Neuron (in vitro differentiated cells): ENCODE data around the gene ZNF76.

ENCODE experiments used
- H2AFZ ChIP-seq: one replicate; pipeline ENCODE4 v1.6.1; 2013; ENCODE audit warnings: low read depth, mild to moderate bottlenecking, inconsistent platforms, low read length, moderate library complexity
- H3K27me3 ChIP-seq: one replicate; pipeline ENCODE4 v1.6.1; 2013; ENCODE audit warnings: low read length; ENCODE audit not compliant: insufficient read depth
- H3K36me3 ChIP-seq: one replicate; pipeline ENCODE4 v1.6.1; 2013; ENCODE audit warnings: low read length; ENCODE audit not compliant: insufficient read depth
- H3K4me1 ChIP-seq: one replicate; pipeline ENCODE4 v1.6.1; 2013; ENCODE audit warnings: low read length; ENCODE audit not compliant: insufficient read depth
- H3K4me3 ChIP-seq: 2 replicates; pipeline ENCODE4 v1.5.1; 2013; ENCODE audit warnings: mild to moderate bottlenecking, low read length, moderate library complexity
- H3K9me3 ChIP-seq: one replicate; pipeline ENCODE4 v1.6.1; 2013; ENCODE audit warnings: low read length

The ZNF76 gene

GRCh38 chr6:35223396-35223795, 36.1 kb upstream of the ZNF76 start:
- Histone ChIP-seq H2AFZ (no peak overlapping the region), H3K4me3 (no peak overlapping the region), H3K4me1 (peaks cover 6% of the 10 kb centered on the region), H3K27me3 (no peaks in the 10 kb centered on the region), H3K9me3 (no peaks in the 10 kb centered on the region), H3K36me3 (peaks cover 27% of the 10 kb centered on the region)

GRCh38 chr6:35224720-35225119, 34.8 kb upstream of the ZNF76 start:
- Histone ChIP-seq H3K9me3 (no peaks in the 10 kb centered on the region), H3K4me1 (peaks cover 2% of the 10 kb centered on the region), H3K4me3 (no peak overlapping the region), H3K27me3 (no peaks in the 10 kb centered on the region), H2AFZ (no peak overlapping the region), H3K36me3 (peaks cover 27% of the 10 kb centered on the region)

- H3K4me1 ChIP-seq = no peaks in the 10 kb centered on the region
- H3K27me3 ChIP-seq = no peaks in the 10 kb centered on the region
- H3K9me3 ChIP-seq = peaks cover 10% of the 10 kb centered on the region
- H3K36me3 ChIP-seq = peaks cover 48% of the 10 kb centered on the region
- H2AFZ ChIP-seq = no peak overlapping the region
- H3K4me3 ChIP-seq = no peak overlapping the region
Observed at GRCh38 chr6:35228481-35228880, 31.1 kb upstream of the ZNF76 start.

GRCh38 chr6:35229304-35229703, 30.2 kb upstream of the ZNF76 start:
- Histone ChIP-seq H3K36me3 (peaks cover 51% of the 10 kb centered on the region), H3K9me3 (peaks cover 13% of the 10 kb centered on the region), H3K4me3 (no peak overlapping the region), H3K4me1 (no peaks in the 10 kb centered on the region), H3K27me3 (no peaks in the 10 kb centered on the region), H2AFZ (no peak overlapping the region)

GRCh38 chr6:35230498-35230897, 29.0 kb upstream of the ZNF76 start:
- H3K4me1 ChIP-seq = no peaks in the 10 kb centered on the region
- H2AFZ ChIP-seq = no peak overlapping the region
- H3K36me3 ChIP-seq = peaks cover 63% of the 10 kb centered on the region

GRCh38 chr6:35230950-35231349, 28.6 kb upstream of the ZNF76 start:
- H3K9me3 ChIP-seq = peaks cover 22% of the 10 kb centered on the region

More at GRCh38 chr6:35230498-35230897, 29.0 kb upstream of the ZNF76 start:
- Histone ChIP-seq H3K27me3 (no peaks in the 10 kb centered on the region), H3K4me3 (no peak overlapping the region), H3K9me3 (peaks cover 22% of the 10 kb centered on the region)

GRCh38 chr6:35231563-35231962, 28.0 kb upstream of the ZNF76 start:
- Histone ChIP-seq H3K4me1 (no peaks in the 10 kb centered on the region), H3K36me3 (peaks cover 73% of the 10 kb centered on the region), H3K9me3 (peaks cover 22% of the 10 kb centered on the region), H3K27me3 (no peaks in the 10 kb centered on the region), H3K4me3 (no peak overlapping the region), H2AFZ (no peak overlapping the region)

More at GRCh38 chr6:35230950-35231349, 28.6 kb upstream of the ZNF76 start:
- Histone ChIP-seq H3K4me3 (no peak overlapping the region), H3K36me3 (peaks cover 67% of the 10 kb centered on the region), H3K27me3 (no peaks in the 10 kb centered on the region), H2AFZ (no peak overlapping the region), H3K4me1 (no peaks in the 10 kb centered on the region)

- no peak overlapping the region for H3K4me3 ChIP-seq
- no peaks in the 10 kb centered on the region for H3K27me3 ChIP-seq
- H3K9me3 ChIP-seq = peaks cover 22% of the 10 kb centered on the region
- H3K36me3 ChIP-seq = peaks cover 84% of the 10 kb centered on the region
- peaks cover 14% of the 10 kb centered on the region for H3K4me1 ChIP-seq
- no peak overlapping the region for H2AFZ ChIP-seq
Observed at GRCh38 chr6:35234901-35235300, 24.6 kb upstream of the ZNF76 start.

GRCh38 chr6:35236223-35236622, 23.3 kb upstream of the ZNF76 start:
- Histone ChIP-seq H3K9me3 (peaks cover 18% of the 10 kb centered on the region), H2AFZ (no peak overlapping the region), H3K4me3 (no peak overlapping the region), H3K27me3 (no peaks in the 10 kb centered on the region), H3K36me3 (peaks cover 78% of the 10 kb centered on the region), H3K4me1 (peaks cover 14% of the 10 kb centered on the region)

GRCh38 chr6:35237476-35237875, 22.1 kb upstream of the ZNF76 start:
- peaks cover 12% of the 10 kb centered on the region for H3K9me3 ChIP-seq
- no peak overlapping the region for H2AFZ ChIP-seq
- H3K4me3 ChIP-seq = no peak overlapping the region
- peaks cover 77% of the 10 kb centered on the region for H3K36me3 ChIP-seq
- no peaks in the 10 kb centered on the region for H3K27me3 ChIP-seq
- peaks cover 18% of the 10 kb centered on the region for H3K4me1 ChIP-seq

GRCh38 chr6:35238843-35239289, 20.7 kb upstream of the ZNF76 start:
- H2AFZ ChIP-seq = no peak overlapping the region
- no peak overlapping the region for H3K4me3 ChIP-seq
- H3K36me3 ChIP-seq = peaks cover 77% of the 10 kb centered on the region
- no peaks in the 10 kb centered on the region for H3K27me3 ChIP-seq
- H3K9me3 ChIP-seq = peaks cover 12% of the 10 kb centered on the region
- H3K4me1 ChIP-seq = peaks cover 18% of the 10 kb centered on the region

- peaks cover 7% of the 10 kb centered on the region for H3K9me3 ChIP-seq
- H3K36me3 ChIP-seq = peaks cover 78% of the 10 kb centered on the region
- no peak overlapping the region for H3K4me3 ChIP-seq
- H3K4me1 ChIP-seq = peaks cover 18% of the 10 kb centered on the region
- no peak overlapping the region for H2AFZ ChIP-seq
- no peaks in the 10 kb centered on the region for H3K27me3 ChIP-seq
Observed at GRCh38 chr6:35239581-35239980, 20.0 kb upstream of the ZNF76 start.

- Histone ChIP-seq H3K4me3 (no peak overlapping the region), H3K36me3 (peaks cover 78% of the 10 kb centered on the region), H3K9me3 (no peaks in the 10 kb centered on the region), H2AFZ (no peak overlapping the region), H3K4me1 (peaks cover 18% of the 10 kb centered on the region), H3K27me3 (no peaks in the 10 kb centered on the region)
Observed at GRCh38 chr6:35240838-35241801, 18.4 kb upstream of the ZNF76 start.
